HCT116 (cell line): ENCODE results near the gene FLOT1.
A peak's percentile ranks its signal among the peaks of the same experiment; 100 is the strongest.

Source experiments
- EGR1 ChIP-seq: IDR thresholded peaks from 2 replicates; pipeline ENCODE4 v1.6.1; 2012; ENCODE audit warnings: low read depth
- ELF1 ChIP-seq: IDR thresholded peaks from 2 replicates; pipeline ENCODE4 v1.6.1; 2012; ENCODE audit warnings: low read depth, borderline replicate concordance
- EZH2 ChIP-seq: fragments of 200-600 bp; sonication (generic); IDR thresholded peaks from 2 replicates; pipeline ENCODE4 v1.6.1; 2017; ENCODE audit warnings: antibody characterized with exemption, mixed run types
- POLR2A ChIP-seq: IDR thresholded peaks from 2 replicates; pipeline ENCODE4 v1.7.0; 2011; ENCODE audit warnings: borderline replicate concordance; ENCODE audit not compliant: insufficient read depth, insufficient read length; ENCODE audit errors: extremely low read depth
- POLR2AphosphoS5 ChIP-seq: IDR thresholded peaks from 2 replicates; pipeline ENCODE4 v1.6.1; 2011; ENCODE audit warnings: mild to moderate bottlenecking, low read depth, low read length, moderate library complexity
- RAD21 ChIP-seq: IDR thresholded peaks from 2 replicates; pipeline ENCODE4 v1.6.1; 2012; ENCODE audit warnings: low read depth, mild to moderate bottlenecking
- SIN3A ChIP-seq: IDR thresholded peaks from 2 replicates; pipeline ENCODE4 v1.6.1; 2012; ENCODE audit warnings: low read depth
- SRF ChIP-seq: IDR thresholded peaks from 2 replicates; pipeline ENCODE4 v1.6.1; 2012; ENCODE audit warnings: low read depth
- YY1 ChIP-seq: IDR thresholded peaks from 2 replicates; pipeline ENCODE4 v1.6.1; 2011; ENCODE audit warnings: low read length, low read depth, moderate library complexity, mild to moderate bottlenecking; ENCODE audit not compliant: insufficient replicate concordance; ENCODE audit errors: extremely low read depth
- ZNF274 ChIP-seq: fragments of 200-500 bp; sonication (Bioruptor generic); IDR thresholded peaks from 2 replicates; pipeline ENCODE4 v1.6.1; 2014; ENCODE audit warnings: mild to moderate bottlenecking, low read depth, low read length, inconsistent platforms
- TF ChIP-seq, protein P1 (sequence below): IDR thresholded peaks from 2 replicates; pipeline ENCODE4 v1.6.1; 2012
- TF ChIP-seq, protein P2 (sequence below), 3 experiments: fragments of 200-600 bp in 1 of 3; sonication (generic) in 1 of 3; IDR thresholded peaks in 2 of 3; conservative IDR thresholded peaks in 1 of 3; 2 replicates each; pipeline ENCODE4 v1.5.1; 2012 to 2017; ENCODE audit warnings: low read depth in 2 of 3, low read length in 2 of 3, antibody characterized with exemption in 1 of 3, borderline replicate concordance in 1 of 3, control low read depth in 1 of 3, mild to moderate bottlenecking in 1 of 3, mixed read lengths in 1 of 3, mixed run types in 1 of 3, moderate library complexity in 1 of 3; ENCODE audit not compliant: insufficient read depth in 1 of 3
- TF ChIP-seq, protein P3 (sequence below): IDR thresholded peaks from 2 replicates; pipeline ENCODE4 v1.6.1; 2012

DNA sequence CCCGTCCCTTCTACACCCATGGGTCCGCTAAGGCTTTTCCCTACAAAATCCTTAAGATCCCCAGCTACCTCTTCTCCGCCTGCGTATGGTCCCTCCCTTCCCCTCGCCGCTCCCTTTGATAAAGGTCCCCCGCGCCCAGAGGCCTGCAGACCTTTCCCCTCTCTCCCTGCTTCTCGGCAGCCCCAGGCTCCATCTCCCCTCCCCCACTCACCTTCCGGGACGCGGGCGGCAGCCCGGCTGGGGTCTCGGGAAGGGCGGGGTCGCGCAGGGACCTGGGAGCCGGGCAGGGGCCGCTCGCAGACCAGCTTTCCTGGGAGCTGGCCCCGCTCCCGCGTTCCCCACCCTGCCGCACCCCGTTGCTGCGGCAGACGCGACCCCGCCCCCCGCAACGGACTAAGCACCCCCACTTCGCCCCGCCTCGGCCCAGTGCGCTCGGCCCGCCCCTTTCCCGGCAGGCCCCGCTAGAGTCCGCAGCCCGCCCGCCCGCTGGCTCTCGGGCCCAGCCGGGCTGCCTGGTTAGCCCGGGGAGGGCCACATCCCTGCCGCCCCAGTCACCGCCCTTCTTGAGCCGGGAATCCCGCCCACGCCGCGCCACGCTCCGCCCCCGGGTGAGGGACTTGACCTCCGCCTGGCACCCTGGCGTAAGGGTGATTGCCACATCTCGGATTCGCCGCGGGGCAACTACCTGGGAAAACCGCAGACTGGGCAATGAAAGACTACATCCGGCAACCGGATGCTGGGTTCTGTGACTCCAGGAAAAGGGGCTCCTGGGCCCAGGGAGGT lies at the start of gene FLOT1:
- TF ChIP-seq, protein P1, sequence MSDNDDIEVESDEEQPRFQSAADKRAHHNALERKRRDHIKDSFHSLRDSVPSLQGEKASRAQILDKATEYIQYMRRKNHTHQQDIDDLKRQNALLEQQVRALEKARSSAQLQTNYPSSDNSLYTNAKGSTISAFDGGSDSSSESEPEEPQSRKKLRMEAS: no peak
- TF ChIP-seq SIN3A (no peak), POLR2A (peak; percentile 98), ELF1 (no peak), EZH2 (no peak), POLR2AphosphoS5 (peak; percentile 39; the same call in 1 of the 2 replicates), ZNF274 (no peak), EGR1 (no peak), RAD21 (no peak), YY1 (peak; percentile 67), SRF (no peak)
- TF ChIP-seq, protein P2, sequence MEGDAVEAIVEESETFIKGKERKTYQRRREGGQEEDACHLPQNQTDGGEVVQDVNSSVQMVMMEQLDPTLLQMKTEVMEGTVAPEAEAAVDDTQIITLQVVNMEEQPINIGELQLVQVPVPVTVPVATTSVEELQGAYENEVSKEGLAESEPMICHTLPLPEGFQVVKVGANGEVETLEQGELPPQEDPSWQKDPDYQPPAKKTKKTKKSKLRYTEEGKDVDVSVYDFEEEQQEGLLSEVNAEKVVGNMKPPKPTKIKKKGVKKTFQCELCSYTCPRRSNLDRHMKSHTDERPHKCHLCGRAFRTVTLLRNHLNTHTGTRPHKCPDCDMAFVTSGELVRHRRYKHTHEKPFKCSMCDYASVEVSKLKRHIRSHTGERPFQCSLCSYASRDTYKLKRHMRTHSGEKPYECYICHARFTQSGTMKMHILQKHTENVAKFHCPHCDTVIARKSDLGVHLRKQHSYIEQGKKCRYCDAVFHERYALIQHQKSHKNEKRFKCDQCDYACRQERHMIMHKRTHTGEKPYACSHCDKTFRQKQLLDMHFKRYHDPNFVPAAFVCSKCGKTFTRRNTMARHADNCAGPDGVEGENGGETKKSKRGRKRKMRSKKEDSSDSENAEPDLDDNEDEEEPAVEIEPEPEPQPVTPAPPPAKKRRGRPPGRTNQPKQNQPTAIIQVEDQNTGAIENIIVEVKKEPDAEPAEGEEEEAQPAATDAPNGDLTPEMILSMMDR (IDR thresholded peaks at IDR 0.05 in 2 of 3, conservative IDR thresholded peaks at IDR 0.05 in 1 of 3; ENCODE audit: borderline replicate concordance in 1 of 3, insufficient read depth in 1 of 3, low read depth in 2 of 3, low read length in 2 of 3): no peak
- TF ChIP-seq, protein P3, sequence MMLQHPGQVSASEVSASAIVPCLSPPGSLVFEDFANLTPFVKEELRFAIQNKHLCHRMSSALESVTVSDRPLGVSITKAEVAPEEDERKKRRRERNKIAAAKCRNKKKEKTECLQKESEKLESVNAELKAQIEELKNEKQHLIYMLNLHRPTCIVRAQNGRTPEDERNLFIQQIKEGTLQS: no peak
